HCT116 (cell line): ENCODE measurements around the gene CARS1. TPM values are rescaled to one million over a fixed set of nuclear protein-coding genes. Genes with fewer than 3 reads are reported as not detected.

Source experiments
- ATAC-seq: fragments of 200-7000 bp; cut with Tn5 transposase; 2 replicates; pipeline ENCODE4 v1.9.1; 2020; ENCODE audit warnings: mild to moderate bottlenecking, moderate library complexity
- BruUV-seq: library from RNA; stranded (reverse); fragments of 400-500 nt; replicated peaks from 2 replicates; lab custom pipeline; 2021; lab: Mats Ljungman, UMichigan
- CTCF ChIA-PET: fragments of 300-600 bp; sonication (Branson Sonifier 250); formaldehyde crosslinking; loops from one replicate; lab custom pipeline; 2021; ENCODE audit warnings: antibody characterized with exemption; lab: Charles Lee
- POLR2A ChIA-PET: fragments of 300-600, 350-600 bp; sonication (Branson Sonifier 250); formaldehyde crosslinking; loops from one replicate; lab custom pipeline; 2021; ENCODE audit warnings: antibody characterized with exemption; lab: Charles Lee
- RAD21 ChIA-PET, 2 experiments: fragments of 300-600 bp; sonication (Branson Sonifier 250); formaldehyde crosslinking; loops; one replicate each; lab custom pipeline; 2023; ENCODE audit warnings: low total read pairs in 2 of 2; ENCODE audit not compliant: uncharacterized antibody in 2 of 2, unreplicated experiment in 2 of 2, low non-redundant PET in 1 of 2; lab: Charles Lee
- DNase-seq: peaks from one replicate; pipeline ENCODE4 v3.0.0-alpha.2; 2010; ENCODE audit warnings: low read depth, low spot score
- H2AFZ ChIP-seq: fragments of 200-600 bp; shearing (Covaris generic), sonication (generic); 2 replicates; pipeline ENCODE4 v1.6.1; 2017; ENCODE audit warnings: low read depth, mixed run types, mixed read lengths, antibody characterized with exemption, low read length; ENCODE audit not compliant: poor library complexity, severe bottlenecking
- H3K27ac ChIP-seq: 2 replicates; pipeline ENCODE4 v1.5.1; 2012; ENCODE audit warnings: low read depth, low read length
- H3K27me3 ChIP-seq: fragments of 200-600 bp; sonication (generic); 2 replicates; pipeline ENCODE4 v1.6.1; 2016; ENCODE audit warnings: mixed run types, low read length, mixed read lengths; ENCODE audit not compliant: insufficient read depth
- H3K36me3 ChIP-seq, 2 experiments: fragments of 200-500 bp in 1 of 2; fragments of 200-600 bp in 1 of 2; sonication (Bioruptor generic) in 1 of 2; sonication (generic) in 1 of 2; 2 replicates each; pipeline versions ENCODE4 v1.5.1 to v1.6.1; 2014 to 2016; ENCODE audit warnings: low read length in 2 of 2, inconsistent platforms in 1 of 2, mixed read lengths in 1 of 2, mixed run types in 1 of 2; ENCODE audit not compliant: insufficient read depth in 2 of 2, control insufficient read depth in 1 of 2
- H3K4me1 ChIP-seq, 2 experiments: fragments of 200-600 bp in 1 of 2; sonication (generic) in 1 of 2; 2 replicates each; pipeline versions ENCODE4 v1.5.1 to v1.6.1; 2012 to 2017; ENCODE audit warnings: low read length in 2 of 2, inconsistent platforms in 1 of 2, mild to moderate bottlenecking in 1 of 2, mixed read lengths in 1 of 2, mixed run types in 1 of 2, moderate library complexity in 1 of 2; ENCODE audit not compliant: insufficient read depth in 2 of 2, control insufficient read depth in 1 of 2
- H3K4me2 ChIP-seq: fragments of 200-600 bp; sonication (generic); 2 replicates; pipeline ENCODE4 v1.6.1; 2017; ENCODE audit warnings: mixed run types, low read length, mixed read lengths
- H3K4me3 ChIP-seq, 2 experiments: fragments of 200-600 bp in 1 of 2; sonication (generic) in 1 of 2; replicated peaks in 1 of 2; 2 replicates each; pipeline ENCODE4 v1.5.1; 2011 to 2016; ENCODE audit warnings: low read length in 2 of 2, control low read depth in 1 of 2, low read depth in 1 of 2, mild to moderate bottlenecking in 1 of 2, mixed read lengths in 1 of 2, mixed run types in 1 of 2
- H3K79me2 ChIP-seq: fragments of 200-600 bp; sonication (generic); 2 replicates; pipeline ENCODE4 v1.6.1; 2017; ENCODE audit warnings: mild to moderate bottlenecking, mixed run types, low read length, moderate library complexity, mixed read lengths; ENCODE audit not compliant: insufficient read depth
- H3K9ac ChIP-seq: fragments of 200-600 bp; sonication (generic); 2 replicates; pipeline ENCODE4 v1.6.1; 2016; ENCODE audit warnings: low read length, mixed read lengths
- H3K9me2 ChIP-seq: fragments of 200-600 bp; sonication (generic), shearing (Covaris generic); 2 replicates; pipeline ENCODE4 v1.6.1; 2017; ENCODE audit warnings: mixed run types, mild to moderate bottlenecking, moderate library complexity; ENCODE audit not compliant: insufficient read depth
- H3K9me3 ChIP-seq, 2 experiments: fragments of 200-500 bp in 1 of 2; fragments of 200-600 bp in 1 of 2; sonication (Bioruptor generic) in 1 of 2; sonication (generic) in 1 of 2; 2 replicates each; pipeline ENCODE4 v1.6.1; 2014 to 2017; ENCODE audit warnings: low read length in 2 of 2, mixed read lengths in 2 of 2, inconsistent platforms in 1 of 2, low read depth in 1 of 2, mild to moderate bottlenecking in 1 of 2, mixed run types in 1 of 2, moderate library complexity in 1 of 2; ENCODE audit not compliant: control insufficient read depth in 1 of 2, insufficient read depth in 1 of 2
- H4K20me1 ChIP-seq: fragments of 200-600 bp; sonication (generic), shearing (Covaris generic); 2 replicates; pipeline ENCODE4 v1.6.1; 2017; ENCODE audit warnings: mixed run types, mild to moderate bottlenecking, moderate library complexity; ENCODE audit not compliant: insufficient read depth
- CTCF ChIP-seq, 3 experiments: fragments of 200-600 bp in 1 of 3; sonication (generic) in 1 of 3; IDR thresholded peaks in 2 of 3; conservative IDR thresholded peaks in 1 of 3; 2 replicates each; pipeline ENCODE4 v1.5.1; 2012 to 2017; ENCODE audit warnings: low read depth in 2 of 3, low read length in 2 of 3, antibody characterized with exemption in 1 of 3, borderline replicate concordance in 1 of 3, control low read depth in 1 of 3, mild to moderate bottlenecking in 1 of 3, mixed read lengths in 1 of 3, mixed run types in 1 of 3, moderate library complexity in 1 of 3; ENCODE audit not compliant: insufficient read depth in 1 of 3
- EZH2phosphoT487 ChIP-seq: fragments of 200-600 bp; IDR thresholded peaks from 2 replicates; pipeline ENCODE4 v1.6.1; 2018; ENCODE audit warnings: antibody characterized with exemption, borderline replicate concordance
- RAD21 ChIP-seq: IDR thresholded peaks from 2 replicates; pipeline ENCODE4 v1.6.1; 2012; ENCODE audit warnings: low read depth, mild to moderate bottlenecking
- TCF7L2 ChIP-seq: IDR thresholded peaks from 2 replicates; pipeline ENCODE4 v1.7.0; 2011; ENCODE audit warnings: borderline replicate concordance, inconsistent platforms; ENCODE audit not compliant: insufficient read depth, insufficient read length; ENCODE audit errors: extremely low read depth
- ZFX ChIP-seq: fragments of 450-650 bp; IDR thresholded peaks from 2 replicates; pipeline ENCODE4 v1.6.1; 2017
- intact Hi-C: fragments of 100-400 bp; cut with micrococcal nuclease; formaldehyde crosslinking; loops from 2 replicates; pipeline ENCODE4 v1.10.0; 2022
- total RNA-seq: library from RNA; stranded (reverse); gene quantifications from one replicate; pipeline ENCODE4 v1.2.1, GENCODE V29; 2021; ENCODE audit not compliant: unreplicated experiment

Gene CARS1
- total RNA-seq, 1 experiment from 2014 or later: 124 TPM

GRCh38 chr11:2987881-2988861 lies 69.1 kb downstream of the CARS1 start:
- Histone ChIP-seq H3K9ac (no peak overlapping the region), H3K4me1 (peaks cover 15 to 26% of the 10 kb centered on the region in 2 experiments; a peak in 3 of 4 replicates), H3K4me3 (no peak overlapping the region), H3K9me3 (no peaks in the 10 kb centered on the region), H3K27me3 (no peaks in the 10 kb centered on the region), H3K4me2 (peak overlapping the region; percentile 86; the same call in 1 of the 2 replicates), H3K79me2 (peaks cover 87% of the 10 kb centered on the region), H4K20me1 (peaks cover 20% of the 10 kb centered on the region), H3K36me3 (peaks cover 0 to 7% of the 10 kb centered on the region in 2 experiments; a peak in 1 of 4 replicates), H3K27ac (no peak overlapping the region; the same call in 1 of the 2 replicates), H3K9me2 (no peaks in the 10 kb centered on the region), H2AFZ (no peak overlapping the region)
- ATAC-seq (no peak), DNase-seq (no peak)
- CTCF ChIA-PET: no interaction called here
- RAD21 ChIA-PET: no interaction called here
- BruUV-seq: no TSS peak
- intact Hi-C loops: no loop called here
- POLR2A ChIA-PET: interaction anchor here (0.7 kb wide), 1 partner anchor 8 kb away, joined by 4 read pairs; no protein-coding TSS in a partner anchor
- TF ChIP-seq CTCF (IDR thresholded peaks at IDR 0.05 in 2 of 3, conservative IDR thresholded peaks at IDR 0.05 in 1 of 3; ENCODE audit: borderline replicate concordance in 1 of 3, insufficient read depth in 1 of 3, low read depth in 2 of 3, low read length in 2 of 3) (no peak), TCF7L2 (no peak), RAD21 (no peak), EZH2phosphoT487 (no peak), ZFX (no peak)
